Stimulated activated CD8-positive, alpha-beta memory T cell treated with anti-CD3 and anti-CD28 coated beads, Interleukin-12 subunit alpha, Interleukin-12 subunit beta, amount 100 ng/mL, for 24 hours (primary cell): ENCODE data around the gene TANGO6.

ENCODE experiments used
- DNase-seq: peaks from one replicate; pipeline ENCODE4 v3.0.0-alpha.2; 2020; ENCODE audit errors: extremely low read depth

Gene TANGO6

DNA sequence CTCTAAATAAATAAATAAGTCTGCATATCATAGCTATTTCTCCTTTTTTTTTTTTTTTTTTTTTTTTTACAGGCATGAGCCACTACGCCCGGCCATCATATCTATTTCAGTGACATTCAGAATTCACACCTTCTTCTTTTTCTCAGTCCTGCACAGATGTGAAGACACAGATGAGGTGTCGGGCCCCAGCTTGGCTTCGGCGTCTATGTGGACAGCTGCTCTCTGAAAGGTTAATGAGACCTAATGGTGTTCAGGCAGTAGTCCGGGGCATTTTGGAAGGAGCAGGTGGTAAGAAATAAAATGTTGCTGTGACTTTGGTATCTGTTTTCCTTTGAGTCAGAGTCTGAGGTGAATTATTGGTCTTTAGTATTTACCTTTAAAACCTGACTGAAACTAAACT, 23.6 kb downstream of the TANGO6 start:
- DNase-seq = no peak

DNA sequence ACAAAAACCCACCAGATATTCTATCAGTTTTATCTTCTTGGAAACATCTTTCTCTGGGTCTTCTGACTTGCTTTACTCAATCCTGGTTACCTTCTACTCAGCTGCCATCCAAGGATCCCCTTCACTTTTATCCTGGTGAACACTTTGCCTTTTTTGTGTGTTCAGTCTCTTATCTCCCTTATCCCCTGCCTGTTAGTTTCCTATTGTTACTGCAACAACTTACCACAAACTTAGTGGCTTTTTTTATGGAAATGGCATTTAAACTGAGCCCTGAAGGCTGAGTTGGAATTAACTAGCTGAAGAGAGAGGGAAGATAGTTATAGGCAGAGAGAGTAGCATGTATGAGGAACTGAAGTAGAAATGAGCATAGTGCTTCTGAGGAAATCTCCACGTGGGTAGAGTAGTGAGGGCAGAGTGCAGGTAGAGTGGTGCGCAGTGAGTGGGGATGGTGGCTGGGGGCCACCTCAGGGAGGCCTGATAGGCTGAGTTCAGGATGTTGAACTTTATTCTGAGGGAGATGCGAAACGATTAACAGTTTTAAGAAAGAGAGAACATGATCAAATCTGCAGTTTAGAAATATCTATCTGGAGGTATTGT, 26.3 kb downstream of the TANGO6 start:
- DNase-seq = no peak

DNA sequence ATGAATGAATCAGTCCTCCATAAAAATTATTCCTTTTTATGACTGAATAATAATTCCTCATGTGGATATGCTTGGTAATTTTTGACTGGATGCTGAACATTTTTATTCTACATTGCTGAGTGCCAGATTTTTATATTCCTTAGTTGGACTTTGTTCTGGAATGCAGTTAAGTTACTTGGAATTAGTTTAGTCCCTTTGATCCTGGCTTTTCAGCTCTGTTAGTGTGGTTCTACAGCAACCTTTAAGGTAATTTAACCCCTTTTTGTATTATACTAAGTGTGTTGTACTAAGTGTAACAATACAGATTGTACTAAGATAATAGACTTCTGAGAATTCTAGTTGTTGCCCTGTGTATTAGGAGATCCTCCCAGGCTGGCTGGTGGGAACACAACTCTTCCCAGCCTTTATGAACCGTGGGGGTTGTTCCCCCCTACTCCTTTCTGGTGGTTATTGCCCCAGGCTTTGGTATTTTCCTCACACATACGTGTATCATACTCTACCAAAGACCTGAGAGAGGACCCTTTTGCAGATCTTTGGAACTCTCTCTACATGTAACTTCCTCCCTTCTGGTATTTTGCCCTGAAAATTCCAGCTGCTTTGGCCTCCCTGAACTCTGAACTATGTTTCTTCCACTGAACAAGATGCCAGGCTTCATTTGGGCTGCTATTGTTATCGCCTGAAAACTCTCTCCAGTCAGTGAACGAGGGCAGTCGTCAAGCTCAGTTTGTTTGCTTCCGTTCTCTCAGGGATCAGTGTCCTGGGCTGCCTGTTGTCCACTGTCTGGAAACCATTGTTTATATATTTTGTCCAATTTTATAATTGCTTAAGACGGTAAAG, 30.5 kb downstream of the TANGO6 start:
- no peak for DNase-seq

DNA sequence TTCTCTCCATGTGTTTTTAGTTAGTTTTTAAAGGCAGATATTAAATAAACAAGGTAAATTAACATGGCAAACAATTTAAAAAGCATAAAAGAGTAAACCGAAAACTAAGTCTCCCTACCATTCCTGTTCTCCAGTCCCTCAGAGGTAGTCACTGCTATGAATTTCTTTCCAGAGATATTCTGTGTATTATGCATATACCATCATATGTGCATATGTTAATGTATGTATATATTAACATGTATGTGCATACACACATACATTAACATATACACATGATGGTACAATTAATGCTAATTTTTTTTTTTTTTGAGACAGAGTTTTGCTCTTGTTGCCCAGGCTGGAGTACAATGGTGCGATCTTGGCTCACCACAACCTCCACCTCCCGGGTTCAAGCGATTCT, 32.5 kb downstream of the TANGO6 start:
- no peak for DNase-seq

DNA sequence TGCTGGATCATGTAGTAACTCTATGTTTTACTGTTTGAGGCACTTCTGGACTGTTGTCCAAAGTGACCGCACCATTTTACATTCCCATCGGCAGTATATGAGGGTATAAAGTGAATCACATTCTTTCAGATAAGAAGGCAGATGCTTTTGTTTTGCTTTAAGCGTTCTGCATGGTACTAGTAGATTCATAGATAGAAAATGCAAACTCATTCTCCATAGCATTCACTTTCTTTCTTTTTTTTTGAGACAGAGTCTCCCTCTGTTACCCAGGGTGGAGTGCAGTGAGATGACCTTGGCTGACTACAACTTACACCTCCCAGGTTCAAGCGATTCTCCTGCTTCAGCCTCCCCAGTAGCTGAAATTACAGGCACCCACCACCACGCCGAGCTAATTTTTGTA, 40.4 kb downstream of the TANGO6 start:
- no peak for DNase-seq

DNA sequence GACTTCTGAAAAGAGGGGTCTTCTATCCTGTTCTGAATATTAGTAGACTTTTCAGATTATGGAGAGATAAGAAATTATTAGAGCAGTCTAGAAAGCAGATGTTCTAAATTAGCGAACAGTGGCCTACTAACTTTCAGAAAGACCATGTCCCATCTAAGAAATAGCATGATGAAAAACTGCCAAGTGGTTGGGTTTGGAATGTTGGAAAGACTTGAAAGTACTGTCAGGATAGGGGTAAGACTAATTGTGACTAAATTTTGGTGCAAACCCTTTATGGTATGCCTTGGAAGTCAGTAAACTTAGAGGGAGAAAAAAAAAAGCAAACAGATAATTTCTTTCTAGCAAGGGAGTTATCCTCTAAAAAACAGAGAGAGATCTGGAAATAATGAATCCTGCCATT, 41.1 kb downstream of the TANGO6 start:
- DNase-seq = no peak

DNA sequence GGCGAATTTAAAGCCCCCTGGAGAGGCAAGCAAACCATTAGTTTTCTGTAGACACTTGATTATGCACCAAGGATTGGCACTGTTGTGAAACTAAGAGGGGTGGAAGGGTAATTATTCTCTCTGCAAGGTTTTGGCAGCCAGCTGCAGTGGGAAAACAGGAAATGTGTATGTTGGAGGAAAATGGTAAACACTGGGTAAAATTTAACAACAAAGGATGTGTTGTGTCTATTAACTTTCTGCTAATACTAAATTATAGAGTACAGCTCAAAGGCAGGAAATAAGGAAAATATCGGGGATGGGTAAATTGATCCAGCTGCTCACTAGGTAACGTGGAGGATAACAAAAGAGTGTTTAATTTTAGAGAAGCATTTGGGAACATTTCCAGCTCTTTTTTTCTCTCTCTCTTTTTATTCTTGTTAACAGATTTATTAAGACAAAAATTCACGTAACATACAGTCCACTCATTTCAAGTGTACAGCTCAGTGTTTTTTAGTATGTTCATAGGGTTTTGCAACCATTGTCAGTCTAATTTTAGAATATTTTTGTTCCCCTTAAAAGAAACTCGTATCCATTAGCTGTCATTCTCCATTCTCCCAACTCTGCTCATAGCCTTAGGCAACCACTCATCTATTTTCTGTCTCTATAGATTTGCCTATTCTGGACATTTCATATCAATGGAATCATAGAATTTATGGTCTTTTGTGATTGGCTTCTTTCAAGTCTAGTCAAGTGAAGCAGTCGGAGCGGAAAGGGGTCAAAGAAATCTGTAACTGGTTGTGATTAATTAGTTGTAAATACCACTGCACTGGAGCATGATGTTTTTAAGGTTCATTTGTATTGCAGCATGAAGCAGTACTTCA, 41.8 kb downstream of the TANGO6 start:
- DNase-seq = no peak

DNA sequence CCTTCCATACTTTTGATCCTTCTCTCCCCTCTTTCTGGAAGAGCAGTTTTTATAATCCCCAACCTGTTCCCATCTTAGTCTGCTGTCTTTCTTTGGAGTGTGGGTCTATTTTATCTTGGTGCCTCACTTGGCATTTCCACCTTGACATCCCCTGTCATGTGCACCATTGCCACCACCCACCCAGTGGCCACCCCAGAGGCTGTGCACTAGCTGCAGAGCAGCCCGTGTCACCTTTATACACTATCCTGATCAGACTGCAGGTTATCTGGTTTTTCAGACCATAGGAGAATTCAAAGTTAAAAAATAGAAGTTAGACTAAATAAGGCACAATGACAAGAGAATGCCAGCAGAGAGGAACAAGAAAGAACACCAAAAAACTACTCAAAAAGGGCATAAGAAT, 43.8 kb downstream of the TANGO6 start:
- DNase-seq = no peak

DNA sequence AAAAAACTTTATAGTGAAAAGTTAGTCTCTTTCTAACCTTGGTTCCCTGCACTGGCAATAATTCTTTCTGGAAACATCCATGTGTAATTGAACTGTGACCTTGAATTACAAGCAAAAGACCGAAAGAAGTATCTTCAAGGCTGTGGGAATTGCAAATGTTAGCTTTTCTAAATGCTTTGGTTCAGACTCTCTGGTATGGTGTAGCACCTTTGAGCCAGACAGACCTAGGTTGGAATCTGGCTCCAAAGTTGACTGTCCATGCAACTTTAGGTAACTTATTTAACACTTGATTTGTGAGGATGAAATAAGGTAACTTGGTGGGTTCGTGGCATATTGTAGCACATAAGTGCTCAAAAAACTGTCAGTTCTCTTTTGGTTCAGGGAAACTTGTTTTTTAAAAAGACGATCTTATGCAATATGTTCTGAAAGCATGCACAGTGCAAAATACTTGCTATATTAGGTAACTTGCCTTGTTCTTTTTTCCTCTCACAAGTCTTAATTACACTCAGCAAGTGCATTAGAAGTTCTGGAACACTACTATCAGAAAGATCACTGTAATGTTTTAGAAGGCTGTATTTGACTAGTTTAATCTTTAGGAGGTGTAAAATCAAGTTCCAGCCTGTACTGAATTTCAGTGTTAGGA, 46.3 kb downstream of the TANGO6 start:
- DNase-seq = no peak

DNA sequence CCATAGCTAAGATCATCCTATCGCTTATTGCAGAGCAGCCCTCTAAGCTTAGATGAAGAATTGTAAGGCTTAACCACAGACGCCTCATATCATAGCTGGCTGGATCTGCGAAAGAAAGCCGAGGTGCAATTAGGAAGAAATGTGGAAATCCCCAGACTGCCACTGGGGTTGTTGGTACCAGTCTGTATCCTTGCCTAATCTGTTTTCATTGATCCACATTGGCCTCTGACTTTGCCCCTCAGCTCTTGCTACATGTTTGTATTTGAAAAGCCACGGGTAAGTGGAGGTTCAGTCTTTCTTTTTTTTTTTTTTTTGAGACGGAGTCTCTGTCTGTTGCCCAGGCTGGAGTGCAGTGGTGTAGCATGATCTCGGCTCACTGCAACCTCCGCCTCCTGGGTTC, 48.9 kb downstream of the TANGO6 start:
- no peak for DNase-seq

DNA sequence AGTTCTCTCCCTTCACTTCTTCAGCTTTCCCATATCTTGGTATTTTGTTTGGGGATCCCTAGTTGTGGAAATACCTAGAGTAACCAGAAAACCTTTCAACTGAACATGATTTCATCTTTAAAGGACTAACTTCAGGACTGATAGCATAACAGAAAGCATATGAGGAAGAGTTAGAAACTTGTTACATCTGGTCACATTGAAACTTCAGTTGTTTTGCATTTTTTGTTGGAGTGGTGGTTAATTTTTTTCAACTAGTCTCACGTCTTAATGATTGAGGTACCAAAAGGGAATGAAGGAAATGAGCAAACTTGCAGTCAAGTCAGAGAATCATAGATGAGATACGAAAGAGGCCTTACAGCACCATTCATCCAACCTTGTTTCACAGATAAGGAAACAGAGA, 49.6 kb downstream of the TANGO6 start:
- DNase-seq = no peak

DNA sequence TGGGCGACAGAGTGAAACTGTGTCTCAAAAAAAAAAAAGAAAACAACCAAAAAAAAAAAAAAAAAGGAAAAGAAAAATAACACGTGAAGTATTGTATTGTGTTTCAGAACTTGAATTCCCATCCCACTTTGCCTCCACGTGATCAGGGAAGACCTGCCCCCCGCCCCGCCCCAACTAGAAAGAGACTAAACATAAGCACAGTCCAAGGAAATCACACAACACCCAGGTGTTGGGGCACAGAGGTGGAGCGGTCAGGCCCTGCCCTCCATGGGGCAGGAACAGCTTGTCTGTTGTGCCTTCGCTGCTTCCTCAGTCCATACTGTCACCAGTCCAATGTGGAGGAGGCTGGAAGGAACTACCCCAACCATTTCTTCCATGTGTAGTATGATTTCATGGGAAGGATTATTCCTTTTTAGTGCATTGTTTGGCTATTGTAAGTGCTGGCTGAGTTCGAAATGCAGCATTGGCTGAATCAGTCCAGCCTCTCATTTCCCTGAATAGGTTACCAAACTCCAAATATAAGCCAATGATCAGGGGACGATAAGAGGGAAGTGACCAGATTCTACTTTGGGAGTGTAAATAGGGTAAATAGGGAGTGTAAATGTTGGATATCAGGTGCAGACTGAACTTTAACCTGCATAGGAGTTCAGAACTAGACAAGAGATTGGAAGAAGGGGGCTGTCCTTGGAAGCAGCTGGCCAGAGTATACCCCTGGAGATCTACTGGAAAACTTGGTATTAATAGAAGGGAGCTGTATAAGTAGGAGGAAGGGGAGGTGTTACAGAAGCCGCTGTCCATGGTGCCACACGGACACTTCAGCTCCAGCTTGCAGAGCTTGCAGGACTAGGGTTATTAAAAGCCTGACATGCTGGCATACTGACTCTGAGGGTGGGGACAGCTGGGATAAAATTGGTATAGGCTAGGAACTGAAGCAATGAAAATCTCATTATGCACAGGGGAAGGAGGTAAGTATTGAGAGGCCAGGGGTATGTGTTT, 50.7 kb downstream of the TANGO6 start:
- no peak for DNase-seq

DNA sequence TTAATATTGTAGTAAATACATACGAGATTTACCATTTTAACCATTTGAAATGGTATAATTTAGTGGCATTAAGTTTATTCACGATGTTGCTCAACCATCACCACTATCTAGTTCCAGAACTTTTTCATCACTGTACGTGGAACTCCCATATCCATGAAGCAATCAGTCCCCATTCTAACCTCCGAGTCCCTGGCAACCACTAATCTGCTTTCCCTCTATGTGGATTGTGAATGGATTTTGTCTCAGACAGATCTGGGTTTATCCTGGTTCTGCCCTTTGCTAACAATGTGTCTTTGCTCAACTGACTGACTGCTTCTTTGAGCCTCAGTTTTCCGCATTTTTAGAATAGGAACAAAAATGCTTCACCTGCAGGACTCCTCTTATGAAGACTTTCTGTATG, 51.4 kb downstream of the TANGO6 start:
- no peak for DNase-seq

DNA sequence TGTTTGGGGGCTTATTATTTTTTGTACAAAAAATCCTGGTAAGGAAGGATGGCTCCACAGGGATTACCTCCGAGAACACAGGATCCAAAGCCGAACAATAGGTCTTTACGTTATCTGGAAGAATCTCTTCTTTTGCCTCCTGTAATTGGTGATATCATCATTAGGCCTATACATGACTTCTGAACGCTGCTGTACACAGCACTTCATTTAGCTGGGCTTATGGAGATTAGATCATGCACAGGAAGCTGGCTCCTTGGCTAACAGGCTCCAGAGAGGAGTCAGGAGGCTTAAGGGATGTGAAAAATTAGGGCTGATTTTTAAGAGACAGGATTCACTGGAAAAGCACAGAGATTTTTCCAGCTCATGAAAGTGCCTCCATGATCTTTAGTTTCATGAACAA, 54.7 kb downstream of the TANGO6 start:
- no peak for DNase-seq

DNA sequence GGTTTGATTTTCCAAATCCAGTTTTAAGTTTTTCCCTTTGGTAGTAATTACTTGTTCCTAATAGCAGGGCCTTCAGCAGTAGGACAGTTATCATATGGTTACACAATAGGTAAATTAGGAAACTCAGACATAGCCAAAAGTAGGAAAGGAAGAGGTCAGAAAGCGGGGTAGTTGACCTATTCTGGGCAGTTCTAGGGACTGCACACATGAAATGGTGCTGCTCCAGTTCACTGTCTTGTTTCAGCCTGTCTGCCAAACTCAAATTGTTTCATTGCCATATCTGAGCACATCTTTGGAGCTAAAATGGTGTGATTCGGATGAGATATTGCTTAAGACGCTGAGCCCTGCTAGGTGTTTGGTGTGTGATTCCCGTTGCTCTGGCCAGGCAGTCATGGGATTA, 56.7 kb downstream of the TANGO6 start:
- DNase-seq = no peak

DNA sequence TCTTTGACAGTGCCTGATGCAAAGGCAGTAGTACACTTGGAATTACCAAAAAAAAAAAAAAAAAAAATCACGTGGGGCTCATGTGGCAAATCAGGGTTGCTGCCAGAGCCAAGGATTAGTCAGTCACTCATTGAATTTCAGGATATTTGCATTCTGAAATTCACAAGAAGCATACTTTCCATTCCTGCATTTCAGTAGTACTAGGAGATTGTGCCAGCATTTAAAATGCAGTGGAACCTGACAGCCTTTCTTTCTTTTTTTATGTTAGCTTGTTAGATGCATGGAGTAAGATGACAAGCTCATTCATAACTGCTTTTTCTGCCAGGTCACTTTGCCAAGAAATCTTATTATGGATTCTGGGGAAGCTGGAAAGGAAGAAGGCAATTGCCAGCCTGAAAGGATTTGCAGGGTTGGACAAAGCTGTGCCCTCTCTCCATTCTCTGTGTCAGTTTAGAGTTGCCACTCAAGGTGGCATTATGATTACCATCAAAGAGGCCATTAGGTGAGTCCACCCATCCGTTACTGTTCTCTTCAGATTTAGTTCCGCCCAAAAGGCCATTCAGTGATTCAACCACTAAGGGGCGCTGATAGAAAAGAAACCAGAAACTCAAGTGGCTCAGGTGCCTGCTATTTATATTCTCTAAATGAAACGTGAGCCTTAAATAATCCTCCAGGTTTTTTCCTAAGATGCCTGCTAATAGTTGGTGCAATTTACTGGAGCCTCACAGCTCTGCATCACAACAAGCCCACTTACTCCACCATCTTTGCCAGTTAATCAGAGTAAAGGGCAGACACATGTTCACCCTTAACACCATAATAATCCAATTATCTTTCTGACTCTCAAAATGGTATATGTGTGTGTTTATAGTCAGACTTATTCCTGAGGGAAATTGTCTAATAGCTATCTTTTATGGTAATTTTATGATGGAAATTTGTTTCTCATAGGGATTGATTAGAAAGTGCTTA, 59.0 kb downstream of the TANGO6 start:
- no peak for DNase-seq

DNA sequence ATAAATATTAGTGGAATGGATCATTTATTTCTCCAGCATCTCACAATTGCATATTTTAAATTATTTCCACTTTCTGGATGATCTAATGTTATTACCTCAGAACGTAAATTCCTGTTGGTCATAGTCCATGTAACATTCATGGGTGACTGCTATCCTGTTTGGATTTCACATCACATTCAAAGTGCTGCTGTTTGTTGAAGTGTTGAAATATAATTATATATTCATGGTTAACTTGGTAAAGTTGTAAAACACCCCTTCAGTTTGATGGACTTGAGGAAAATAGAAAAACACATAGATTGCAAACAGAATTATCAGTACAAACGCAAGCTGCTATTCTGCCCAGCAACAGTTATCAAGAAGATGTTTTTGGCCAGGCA, 59.6 kb downstream of the TANGO6 start:
- no peak for DNase-seq

DNA sequence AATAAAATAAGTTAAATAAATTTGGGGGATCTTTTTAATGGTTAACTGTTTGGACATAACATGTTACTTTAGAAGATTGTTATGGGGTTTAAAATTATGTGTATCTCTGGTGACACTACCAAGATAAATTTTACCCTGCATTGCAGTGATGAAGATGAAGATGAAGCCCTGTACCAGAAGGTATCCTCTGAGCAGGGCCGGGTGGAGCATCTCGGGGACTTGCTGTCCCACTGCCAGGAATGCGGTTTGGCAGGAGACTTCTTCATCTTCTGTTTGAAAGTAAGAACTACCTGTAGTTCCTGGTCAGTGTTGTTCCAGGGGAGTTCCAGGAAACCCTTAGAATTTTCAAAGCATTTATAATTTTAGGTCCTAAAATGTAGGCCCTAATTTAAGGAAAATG, 64.0 kb downstream of the TANGO6 start:
- DNase-seq = no peak

DNA sequence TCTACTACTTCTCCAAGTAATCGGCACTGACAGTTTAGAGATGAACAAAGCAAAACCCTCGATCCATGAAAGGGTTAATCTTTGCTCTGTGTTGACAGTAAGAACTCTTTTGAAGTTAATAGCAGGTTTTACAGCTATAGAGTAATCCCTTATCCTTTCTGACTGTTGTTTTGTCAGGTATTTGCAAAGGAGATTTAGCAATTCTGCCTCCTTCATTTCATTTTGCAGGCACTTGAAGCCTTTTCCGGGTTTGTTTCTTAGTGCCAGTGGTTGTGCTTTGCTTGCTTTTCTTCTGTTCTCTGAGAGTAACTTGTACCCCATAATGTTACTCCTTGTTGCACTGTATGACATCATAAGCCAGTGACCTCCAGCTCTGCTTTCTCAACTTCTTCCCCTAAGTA, 64.5 kb downstream of the TANGO6 start:
- DNase-seq = no peak
